H9 (cell line): ENCODE results near the gene FAM204A. TPM values are rescaled to one million over a fixed set of nuclear protein-coding genes. Genes with fewer than 3 reads are reported as not detected.

Source experiments
- DNase-seq: peaks from one replicate; pipeline ENCODE4 v3.0.0-alpha.2; 2017
- H2AFZ ChIP-seq: one replicate; pipeline ENCODE4 v1.6.1; 2013; ENCODE audit warnings: mild to moderate bottlenecking, low read length, control low read depth, moderate library complexity
- H2AK5ac ChIP-seq: 2 replicates; pipeline ENCODE4 v1.6.1; 2013; ENCODE audit warnings: low read length, control low read depth, mixed read lengths; ENCODE audit not compliant: insufficient read length
- H2BK120ac ChIP-seq: one replicate; pipeline ENCODE4 v1.6.1; 2013; ENCODE audit warnings: low read depth, mild to moderate bottlenecking, low read length, control low read depth, inconsistent platforms; ENCODE audit not compliant: poor library complexity, severe bottlenecking
- H2BK12ac ChIP-seq: 2 replicates; pipeline ENCODE4 v1.6.1; 2013; ENCODE audit warnings: low read length, control low read depth, mixed read lengths, low read depth; ENCODE audit not compliant: insufficient read length
- H2BK15ac ChIP-seq: 2 replicates; pipeline ENCODE4 v1.6.1; 2013; ENCODE audit warnings: low read depth, low read length, control low read depth
- H2BK20ac ChIP-seq: one replicate; pipeline ENCODE4 v1.6.1; 2013; ENCODE audit warnings: low read depth, mild to moderate bottlenecking, low read length, control low read depth, inconsistent platforms; ENCODE audit not compliant: poor library complexity, severe bottlenecking
- H2BK5ac ChIP-seq: 2 replicates; pipeline ENCODE4 v1.6.1; 2013; ENCODE audit warnings: low read length, control low read depth, mixed read lengths; ENCODE audit not compliant: insufficient read length
- H3K14ac ChIP-seq: 2 replicates; pipeline ENCODE4 v1.6.1; 2013; ENCODE audit warnings: low read length, control low read depth; ENCODE audit not compliant: insufficient read depth
- H3K18ac ChIP-seq: 2 replicates; pipeline ENCODE4 v1.6.1; 2013; ENCODE audit warnings: low read depth, mild to moderate bottlenecking, mixed read lengths, low read length, control low read depth; ENCODE audit not compliant: insufficient read length
- H3K23ac ChIP-seq: 2 replicates; pipeline ENCODE4 v1.6.1; 2013; ENCODE audit warnings: low read length, control low read depth, mixed read lengths, low read depth; ENCODE audit not compliant: insufficient read length
- H3K23me2 ChIP-seq: 2 replicates; pipeline ENCODE4 v1.6.1; 2013; ENCODE audit warnings: low read depth, mild to moderate bottlenecking, mixed read lengths, low read length, control low read depth; ENCODE audit not compliant: insufficient read length, poor library complexity, severe bottlenecking
- H3K27ac ChIP-seq: 2 replicates; pipeline ENCODE4 v1.5.1; 2013; ENCODE audit warnings: low read length, control low read depth, mixed read lengths, low read depth; ENCODE audit not compliant: insufficient read length
- H3K27me3 ChIP-seq: 2 replicates; pipeline ENCODE4 v1.6.1; 2013; ENCODE audit warnings: low read length, control low read depth, inconsistent platforms; ENCODE audit not compliant: insufficient read depth
- H3K4ac ChIP-seq: 2 replicates; pipeline ENCODE4 v1.6.1; 2013; ENCODE audit warnings: low read depth, mild to moderate bottlenecking, control low read depth, inconsistent platforms, low read length, moderate library complexity
- H3K4me1 ChIP-seq: 2 replicates; pipeline ENCODE4 v1.6.1; 2013; ENCODE audit warnings: low read length, control low read depth, inconsistent platforms; ENCODE audit not compliant: insufficient read depth
- H3K4me2 ChIP-seq: 2 replicates; pipeline ENCODE4 v1.6.1; 2013; ENCODE audit warnings: low read length, control low read depth, mixed read lengths; ENCODE audit not compliant: insufficient read length, insufficient read depth
- H3K56ac ChIP-seq: 2 replicates; pipeline ENCODE4 v1.6.1; 2013; ENCODE audit warnings: low read depth, mild to moderate bottlenecking, mixed read lengths, low read length, control low read depth; ENCODE audit not compliant: insufficient read length
- H3K79me1 ChIP-seq: 2 replicates; pipeline ENCODE4 v1.6.1; 2013; ENCODE audit warnings: low read depth, mild to moderate bottlenecking, moderate library complexity, low read length, control low read depth, inconsistent platforms; ENCODE audit not compliant: insufficient read depth, poor library complexity, severe bottlenecking
- H3K79me2 ChIP-seq: 2 replicates; pipeline ENCODE4 v1.6.1; 2013; ENCODE audit warnings: low read length, control low read depth, inconsistent platforms; ENCODE audit not compliant: insufficient read depth
- H3K9ac ChIP-seq: 2 replicates; pipeline ENCODE4 v1.6.1; 2013; ENCODE audit warnings: low read length, control low read depth, mixed read lengths; ENCODE audit not compliant: insufficient read length; ENCODE audit errors: extremely low read depth
- H3K9me3 ChIP-seq: one replicate; pipeline ENCODE4 v1.6.1; 2013; ENCODE audit warnings: low read depth, low read length, inconsistent platforms; ENCODE audit not compliant: control insufficient read depth
- H3T11ph ChIP-seq: one replicate; pipeline ENCODE4 v1.6.1; 2013; ENCODE audit warnings: mild to moderate bottlenecking, low read length, control low read depth, inconsistent platforms
- H4K20me1 ChIP-seq: one replicate; pipeline ENCODE4 v1.6.1; 2013; ENCODE audit not compliant: control insufficient read depth, insufficient read length, insufficient read depth
- H4K5ac ChIP-seq: 2 replicates; pipeline ENCODE4 v1.6.1; 2013; ENCODE audit warnings: low read depth, mild to moderate bottlenecking, mixed read lengths, low read length, control low read depth; ENCODE audit not compliant: insufficient read length
- H4K8ac ChIP-seq: replicated peaks from 2 replicates; pipeline ENCODE4 v1.6.1; 2013; ENCODE audit warnings: low read length, control low read depth, mixed read lengths, low read depth; ENCODE audit not compliant: insufficient read length
- H4K91ac ChIP-seq: 2 replicates; pipeline ENCODE4 v1.6.1; 2013; ENCODE audit warnings: low read depth, mild to moderate bottlenecking, moderate library complexity, mixed read lengths, low read length, control low read depth; ENCODE audit not compliant: insufficient read length
- H3K27ac Mint-ChIP-seq, 3 experiments: 2 replicates in 2 of 3; 3 replicates in 1 of 3; pipeline ENCODE4 v1.8.0; 2020 to 2021; ENCODE audit warnings: mixed read lengths in 3 of 3, mild to moderate bottlenecking in 1 of 3, moderate library complexity in 1 of 3
- H3K27me3 Mint-ChIP-seq: 2 replicates; pipeline ENCODE4 v1.8.0; 2021; ENCODE audit warnings: low read depth, mild to moderate bottlenecking, moderate library complexity, mixed read lengths
- H3K36me3 Mint-ChIP-seq, 3 experiments: 2 replicates in 2 of 3; 3 replicates in 1 of 3; pipeline ENCODE4 v1.8.0; 2020 to 2021; ENCODE audit warnings: low read depth in 3 of 3, mixed read lengths in 3 of 3; ENCODE audit not compliant: insufficient read depth in 1 of 3
- H3K4me1 Mint-ChIP-seq, 2 experiments: 2 replicates each; pipeline ENCODE4 v1.8.0; 2020; ENCODE audit warnings: mixed read lengths in 2 of 2
- H3K4me3 Mint-ChIP-seq, 2 experiments: 2 replicates in 1 of 2; 3 replicates in 1 of 2; pipeline ENCODE4 v1.8.0; 2020 to 2021; ENCODE audit warnings: mild to moderate bottlenecking in 2 of 2, mixed read lengths in 2 of 2, moderate library complexity in 1 of 2
- H3K9me3 Mint-ChIP-seq, 2 experiments: 2 replicates in 1 of 2; 3 replicates in 1 of 2; pipeline ENCODE4 v1.8.0; 2020; ENCODE audit warnings: mild to moderate bottlenecking in 2 of 2, mixed read lengths in 2 of 2, moderate library complexity in 1 of 2
- CTCF ChIP-seq: fragments of 200-600 bp; sonication (generic); conservative IDR thresholded peaks from 3 replicates; pipeline ENCODE4 v1.8.0; 2021; ENCODE audit warnings: antibody characterized with exemption, mild to moderate bottlenecking
- WGBS: extraction: QIAGEN DNeasy Blood & Tissue Kit; methylation state at CpG from one replicate; pipeline ENCODE4 v1.1.7; 2013; ENCODE audit warnings: missing lambda C conversion rate, low lambda C conversion rate, mixed read lengths; ENCODE audit not compliant: insufficient read length; ENCODE audit errors: extremely low coverage; 5-methylcytosine and 5-hydroxymethylcytosine counted together
- total RNA-seq: library from RNA; stranded (reverse); gene quantifications from 2 replicates; pipeline ENCODE4 v1.2.1, GENCODE V29; 2021

Gene FAM204A
- total RNA-seq, 1 experiment from 2014 or later: 42.5 TPM

- H4K8ac ChIP-seq: no peak overlapping the region
- no peak overlapping the region for H2BK15ac ChIP-seq
- H2BK120ac ChIP-seq: no peak overlapping the region
- no peak overlapping the region for H2BK12ac ChIP-seq
- H4K20me1 ChIP-seq: no peaks in the 10 kb centered on the region
- no peaks in the 10 kb centered on the region for H3K9me3 ChIP-seq
- no peaks in the 10 kb centered on the region for H3K4me1 ChIP-seq
- H3T11ph ChIP-seq: no peak overlapping the region
- peaks cover 5 to 6% of the 10 kb centered on the region in 2 experiments; a peak in 2 of 4 replicates for H3K4me1 Mint-ChIP-seq
- no CpG with 5 or more reads among the region's 2 CpGs for WGBS
- no peaks in the 10 kb centered on the region for H3K79me2 ChIP-seq
- no peaks in the 10 kb centered on the region for H3K9me3 Mint-ChIP-seq
- H3K56ac ChIP-seq: no peak overlapping the region
- H2BK20ac ChIP-seq: no peak overlapping the region
- no peak overlapping the region for H3K14ac ChIP-seq
- H4K5ac ChIP-seq: no peak overlapping the region
- H3K4ac ChIP-seq: no peak overlapping the region
- H3K27ac ChIP-seq: no peak overlapping the region
- H3K18ac ChIP-seq: no peak overlapping the region
- no peak overlapping the region for H2AFZ ChIP-seq
- H2BK5ac ChIP-seq: no peak overlapping the region
- H3K9ac ChIP-seq: no peak overlapping the region
- no peaks in the 10 kb centered on the region for H3K23me2 ChIP-seq
- no peak overlapping the region for H3K23ac ChIP-seq
- H3K27me3 Mint-ChIP-seq: no peaks in the 10 kb centered on the region
- no peak overlapping the region for H3K4me3 Mint-ChIP-seq
- DNase-seq: no peak
- H3K4me2 ChIP-seq: no peak overlapping the region
- no peaks in the 10 kb centered on the region for H3K79me1 ChIP-seq
- no peak overlapping the region for H2AK5ac ChIP-seq
- H3K27me3 ChIP-seq: no peaks in the 10 kb centered on the region
- peaks cover 0 to 4% (median 2%) of the 10 kb centered on the region in 3 experiments; a peak in 3 of 7 replicates for H3K36me3 Mint-ChIP-seq
- H4K91ac ChIP-seq: no peak overlapping the region
- no peak overlapping the region for H3K27ac Mint-ChIP-seq
- TF ChIP-seq CTCF: no peak
These were observed 40.9 kb downstream of the FAM204A start for GRCh38 chr10:118301211-118301610.
